ENCODE data around the gene GPRC5C.
A peak's percentile ranks its signal among the peaks of the same experiment; 100 is the strongest.

The GPRC5C gene

DNA sequence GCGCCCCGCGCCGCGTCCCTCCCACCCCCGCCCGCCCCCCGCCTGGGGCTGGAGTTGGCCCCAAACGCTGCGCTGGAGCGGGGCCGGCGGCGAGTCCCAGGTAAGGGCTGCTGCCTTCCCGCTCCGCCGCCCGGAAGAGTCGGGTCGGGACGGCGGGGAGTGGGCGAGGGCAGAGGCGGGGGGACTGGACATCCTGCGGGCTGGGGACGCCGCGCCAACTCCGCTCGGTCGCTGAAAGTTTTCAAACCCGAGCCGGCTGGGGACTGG, 469 bp downstream of the GPRC5C start:
- DNase-seq (ENCODE audit: low read depth in 2 of 3, low spot score in 2 of 3), result no peak

DNA sequence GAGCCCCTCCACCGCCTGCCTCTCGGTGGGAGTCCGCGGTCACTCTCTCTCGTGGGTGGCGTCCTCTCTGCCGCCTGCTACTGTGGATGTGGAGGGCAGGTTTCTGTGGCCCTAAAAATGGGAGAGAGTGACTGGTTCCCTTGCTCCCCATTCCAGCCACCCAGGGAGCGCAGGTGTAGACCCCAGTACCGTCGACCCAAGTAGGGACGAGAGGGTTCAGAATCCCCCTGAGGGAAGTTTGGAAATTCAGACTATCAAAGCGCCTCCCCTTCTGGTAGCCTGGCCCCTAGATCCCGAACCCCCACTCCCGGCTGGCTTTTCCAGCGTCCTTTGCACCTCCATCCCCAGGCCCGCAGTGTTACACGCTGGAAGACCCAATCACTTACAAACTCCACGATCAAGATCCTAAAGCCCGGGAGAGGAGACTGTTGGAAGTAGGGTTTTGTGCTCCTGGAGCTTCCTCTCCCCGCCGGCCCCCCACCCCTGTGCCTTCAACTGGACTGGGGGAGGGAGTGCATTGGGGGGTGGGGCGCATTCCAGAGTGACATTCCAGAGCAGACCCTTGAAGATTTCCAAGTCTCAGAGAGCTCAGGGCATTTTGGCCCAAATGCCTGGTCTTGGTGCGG, 991 bp downstream of the GPRC5C start:
- no peak for DNase-seq (ENCODE audit: low read depth in 2 of 3, low spot score in 2 of 3)

GRCh38 chr17:74433421-74434121, 1.7 kb downstream of the GPRC5C start:
- DNase-seq (ENCODE audit: low read depth in 2 of 3, low spot score in 2 of 3), result no peak

DNA sequence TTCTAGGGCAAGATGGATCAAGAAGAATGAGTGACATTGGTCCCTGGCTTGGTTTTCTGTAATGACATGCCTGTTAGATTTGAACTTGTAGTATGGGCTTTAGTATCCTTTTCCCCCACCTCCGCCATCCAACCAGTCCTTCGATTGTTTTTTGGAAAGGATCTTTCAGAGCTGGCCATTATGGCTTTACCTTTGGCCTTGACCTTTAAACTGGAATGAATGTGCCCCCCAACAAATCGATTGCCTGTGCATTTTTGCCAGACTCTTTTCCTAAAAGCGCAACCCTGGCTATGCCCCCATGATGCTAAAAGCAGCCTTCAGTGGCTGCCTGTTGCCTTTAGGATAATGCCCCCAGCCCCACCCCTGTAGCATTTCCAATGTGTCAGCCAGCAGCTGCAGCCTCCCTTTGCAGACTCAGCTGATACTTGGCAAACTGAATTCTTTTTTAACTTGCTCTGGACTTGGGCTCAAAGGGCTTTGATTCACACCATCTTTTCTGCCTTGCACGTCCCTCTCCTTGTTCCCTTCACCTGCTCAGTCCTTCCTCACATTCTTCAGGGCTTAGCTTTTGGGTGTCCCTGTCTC, 4.0 kb downstream of the GPRC5C start:
- no peak for DNase-seq (ENCODE audit: low read depth in 2 of 3, low spot score in 2 of 3)

- no peak for DNase-seq (ENCODE audit: low read depth in 2 of 3, low spot score in 2 of 3)
These were observed 5.8 kb downstream of the GPRC5C start for GRCh38 chr17:74437702-74438101.

GRCh38 chr17:74439691-74440567, 8.0 kb downstream of the GPRC5C start:
- DNase-seq (ENCODE audit: low read depth in 2 of 3, low spot score in 2 of 3), result no peak

DNA sequence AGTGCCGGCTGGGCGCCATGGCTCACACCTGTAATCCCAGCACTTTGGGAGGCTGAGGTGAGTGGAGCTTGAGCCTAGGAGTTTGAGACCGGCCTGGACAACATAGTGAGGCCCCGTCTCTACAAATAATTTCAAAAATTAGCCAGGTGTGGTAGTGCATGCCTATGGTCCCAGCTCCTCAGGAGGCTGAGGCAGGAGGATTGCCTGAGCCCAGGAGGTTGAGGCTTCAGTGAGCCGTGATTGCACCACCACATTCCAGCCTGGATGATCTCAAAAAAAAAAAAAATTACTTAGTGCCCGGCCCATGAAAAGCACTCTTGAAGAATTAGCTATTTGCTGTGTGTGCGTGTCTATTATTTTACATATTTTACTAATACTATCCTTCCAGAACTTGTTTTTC, 9.6 kb downstream of the GPRC5C start:
- no peak for DNase-seq (ENCODE audit: low read depth in 2 of 3, low spot score in 2 of 3)

GRCh38 chr17:74442291-74442669, 10.4 kb downstream of the GPRC5C start:
- DNase-seq (ENCODE audit: low read depth in 2 of 3, low spot score in 2 of 3), result no peak

DNA sequence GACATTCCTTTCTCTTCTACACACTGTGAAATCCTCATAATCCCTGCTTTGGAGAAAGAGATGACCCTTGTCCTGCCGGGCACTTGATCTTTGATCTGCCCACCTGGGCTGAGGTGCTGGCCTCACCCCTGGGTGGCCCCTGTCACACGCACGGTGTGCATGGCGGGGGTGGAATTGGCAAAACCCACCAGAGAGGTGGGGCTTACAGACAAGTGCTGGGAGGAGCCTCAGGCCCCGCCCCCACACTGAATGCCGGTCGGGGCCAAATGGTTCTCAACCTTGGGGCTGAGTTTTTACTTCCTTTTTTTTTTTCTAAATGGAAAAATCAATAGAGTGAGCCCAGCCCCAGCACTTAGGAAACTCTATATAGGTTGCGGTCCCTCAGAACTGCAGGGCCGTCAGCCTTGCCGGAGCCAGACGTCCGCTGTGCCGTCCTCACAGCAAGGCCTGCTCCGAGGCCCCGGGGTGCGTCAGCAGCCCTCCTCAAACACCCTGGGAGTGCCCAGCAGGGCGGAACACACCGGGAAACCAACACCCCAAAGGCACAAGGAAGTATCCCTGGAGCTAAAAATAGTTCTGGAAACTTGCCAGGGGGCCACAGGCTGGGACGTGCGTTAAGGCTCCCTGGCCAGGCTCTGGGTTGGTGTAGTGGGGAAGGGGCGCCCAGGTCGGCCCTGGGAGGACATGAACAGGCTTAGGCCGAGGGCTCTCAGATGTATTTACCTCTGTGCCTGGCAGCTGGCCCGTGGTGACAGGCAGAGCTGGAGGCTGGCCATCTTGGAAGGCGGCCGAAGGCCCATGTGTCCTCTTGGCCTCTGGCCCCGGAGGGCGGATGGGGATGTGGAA, 11.0 kb downstream of the GPRC5C start:
- DNase-seq (ENCODE audit: low read depth in 2 of 3, low spot score in 2 of 3), result no peak

- no peak for DNase-seq (ENCODE audit: low read depth in 2 of 3, low spot score in 2 of 3)
These were observed 11.8 kb downstream of the GPRC5C start for GRCh38 chr17:74443516-74444296.

DNA sequence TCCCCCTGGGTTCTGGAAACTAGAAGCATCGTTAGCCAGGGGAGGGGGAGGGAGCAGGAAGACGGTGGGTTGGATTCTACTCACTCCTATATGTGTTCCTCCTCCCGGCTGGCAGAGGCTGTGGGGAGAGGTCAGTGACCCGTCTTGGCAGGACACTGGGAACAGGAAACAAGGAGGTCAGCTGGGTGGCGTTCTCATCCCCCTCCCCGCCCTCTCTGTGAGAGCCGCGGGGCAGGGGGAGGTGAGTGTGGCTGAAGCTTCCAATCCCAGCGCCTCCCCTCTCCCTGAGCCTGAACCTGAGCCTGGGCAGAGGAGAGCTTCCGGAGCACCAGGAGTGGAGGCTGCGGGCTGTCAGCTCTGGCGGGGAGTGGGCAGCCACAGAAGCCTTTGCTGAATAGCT, 12.5 kb downstream of the GPRC5C start:
- no peak for DNase-seq (ENCODE audit: low read depth in 2 of 3, low spot score in 2 of 3)

- DNase-seq (ENCODE audit: low read depth in 2 of 3, low spot score in 2 of 3), result no peak
These were observed 13.3 kb downstream of the GPRC5C start for GRCh38 chr17:74445158-74445557.

DNA sequence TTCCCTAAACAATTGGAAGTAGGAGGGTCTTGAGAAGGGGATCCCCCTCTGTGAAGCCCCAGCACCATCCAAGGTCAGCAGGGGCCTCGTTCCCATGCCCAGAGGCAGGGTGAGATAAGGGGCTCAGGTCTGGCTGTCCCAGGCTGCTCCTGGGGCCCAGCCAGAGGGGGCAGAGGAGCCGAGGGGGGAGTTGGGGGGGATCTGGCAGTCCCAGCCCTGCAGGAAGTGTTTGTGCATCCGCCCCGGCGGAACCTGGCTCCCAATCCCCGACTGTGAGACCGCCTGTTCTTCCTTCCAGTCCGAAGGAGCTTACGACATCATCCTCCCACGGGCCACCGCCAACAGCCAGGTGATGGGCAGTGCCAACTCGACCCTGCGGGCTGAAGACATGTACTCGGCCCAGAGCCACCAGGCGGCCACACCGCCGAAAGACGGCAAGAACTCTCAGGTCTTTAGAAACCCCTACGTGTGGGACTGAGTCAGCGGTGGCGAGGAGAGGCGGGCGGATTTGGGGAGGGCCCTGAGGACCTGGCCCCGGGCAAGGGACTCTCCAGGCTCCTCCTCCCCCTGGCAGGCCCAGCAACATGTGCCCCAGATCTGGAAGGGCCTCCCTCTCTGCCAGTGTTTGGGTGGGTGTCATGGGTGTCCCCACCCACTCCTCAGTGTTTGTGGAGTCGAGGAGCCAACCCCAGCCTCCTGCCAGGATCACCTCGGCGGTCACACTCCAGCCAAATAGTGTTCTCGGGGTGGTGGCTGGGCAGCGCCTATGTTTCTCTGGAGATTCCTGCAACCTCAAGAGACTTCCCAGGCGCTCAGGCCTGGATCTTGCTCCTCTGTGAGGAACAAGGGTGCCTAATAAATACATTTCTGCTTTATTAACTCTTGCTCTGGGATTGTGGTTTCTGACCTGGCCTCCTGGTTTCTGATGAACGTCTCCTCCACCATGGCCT, 14.9 kb downstream of the GPRC5C start:
- DNase-seq (ENCODE audit: low read depth in 2 of 3, low spot score in 2 of 3), result peak in 1 of 3 experiments; percentile 56

GRCh38 chr17:74447628-74448159, 15.8 kb downstream of the GPRC5C start:
- no peak for DNase-seq (ENCODE audit: low read depth in 2 of 3, low spot score in 2 of 3)

- no peak for DNase-seq (ENCODE audit: low read depth in 2 of 3, low spot score in 2 of 3)
These were observed 16.9 kb downstream of the GPRC5C start for GRCh38 chr17:74448756-74449155.

- DNase-seq (ENCODE audit: low read depth in 2 of 3, low spot score in 2 of 3), result no peak
These were observed 17.4 kb downstream of the GPRC5C start for GRCh38 chr17:74449306-74449705.

- no peak for DNase-seq (ENCODE audit: low read depth in 2 of 3, low spot score in 2 of 3)
These were observed 17.9 kb downstream of the GPRC5C start for GRCh38 chr17:74449773-74450172.

DNA sequence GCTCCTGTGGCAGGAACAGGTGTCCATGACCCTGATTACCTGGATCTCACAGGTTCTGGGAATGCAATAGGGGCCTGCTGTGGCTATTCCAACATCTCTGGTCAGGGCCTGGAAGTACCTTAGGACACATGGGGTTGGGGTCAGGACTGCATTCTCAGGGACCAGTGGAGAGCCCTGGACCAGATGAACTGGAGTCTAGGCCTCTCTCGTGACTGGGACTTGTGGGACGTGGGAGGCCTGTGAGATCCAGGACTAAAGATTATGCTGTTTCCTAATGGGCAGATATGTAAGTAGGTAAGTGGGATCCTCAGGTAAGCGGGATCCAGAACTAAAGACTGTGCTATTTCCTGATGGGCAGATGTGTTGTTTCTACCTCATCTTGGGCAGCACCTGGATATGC, 18.3 kb downstream of the GPRC5C start:
- no peak for DNase-seq (ENCODE audit: low read depth in 2 of 3, low spot score in 2 of 3)

GRCh38 chr17:74450925-74451403, 19.1 kb downstream of the GPRC5C start:
- no peak for DNase-seq (ENCODE audit: low read depth in 2 of 3, low spot score in 2 of 3)
